ENCODE results near the gene NT5C3B. TPM values are rescaled to one million over a fixed set of nuclear protein-coding genes. Genes with fewer than 3 reads are reported as not detected.

Gene NT5C3B
- total RNA-seq, 1 experiment from 2014 or later: 118 TPM

DNA sequence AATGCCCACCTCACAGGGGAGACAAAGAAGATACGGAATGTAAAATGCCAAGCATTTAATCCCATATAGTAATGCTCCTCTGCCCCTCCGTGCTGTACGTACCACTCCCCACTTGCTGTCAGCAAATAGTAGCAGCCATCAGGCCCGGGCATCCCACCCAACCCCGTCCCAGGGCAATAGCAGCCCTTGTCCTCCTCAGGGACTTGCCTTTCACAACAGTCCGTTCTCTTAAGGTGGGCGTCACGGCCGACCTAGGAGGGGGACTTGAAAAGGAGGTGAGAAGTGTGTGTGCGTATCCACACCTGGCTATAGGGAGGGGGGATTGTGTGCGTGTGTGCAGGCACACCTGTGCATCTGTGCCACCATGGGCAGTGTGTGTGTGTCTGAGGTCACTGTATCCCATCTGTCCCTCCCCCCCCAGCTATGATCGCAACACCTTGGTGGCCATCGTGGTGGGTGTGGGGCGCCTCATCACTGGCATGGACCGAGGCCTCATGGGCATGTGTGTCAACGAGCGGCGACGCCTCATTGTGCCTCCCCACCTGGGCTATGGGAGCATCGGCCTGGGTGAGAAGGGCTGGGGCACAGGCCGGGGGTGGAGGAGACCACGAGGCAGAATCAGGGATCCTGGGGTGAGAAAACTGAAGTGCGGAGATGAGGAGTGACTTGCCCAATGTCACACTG, 19.3 kb downstream of the NT5C3B start:
- no peak for TF ChIP-seq SIN3A (IDR thresholded peaks at IDR 0.05; ENCODE audit: borderline replicate concordance, insufficient read depth, low read depth, low read length)
- TF ChIP-seq, protein P1, sequence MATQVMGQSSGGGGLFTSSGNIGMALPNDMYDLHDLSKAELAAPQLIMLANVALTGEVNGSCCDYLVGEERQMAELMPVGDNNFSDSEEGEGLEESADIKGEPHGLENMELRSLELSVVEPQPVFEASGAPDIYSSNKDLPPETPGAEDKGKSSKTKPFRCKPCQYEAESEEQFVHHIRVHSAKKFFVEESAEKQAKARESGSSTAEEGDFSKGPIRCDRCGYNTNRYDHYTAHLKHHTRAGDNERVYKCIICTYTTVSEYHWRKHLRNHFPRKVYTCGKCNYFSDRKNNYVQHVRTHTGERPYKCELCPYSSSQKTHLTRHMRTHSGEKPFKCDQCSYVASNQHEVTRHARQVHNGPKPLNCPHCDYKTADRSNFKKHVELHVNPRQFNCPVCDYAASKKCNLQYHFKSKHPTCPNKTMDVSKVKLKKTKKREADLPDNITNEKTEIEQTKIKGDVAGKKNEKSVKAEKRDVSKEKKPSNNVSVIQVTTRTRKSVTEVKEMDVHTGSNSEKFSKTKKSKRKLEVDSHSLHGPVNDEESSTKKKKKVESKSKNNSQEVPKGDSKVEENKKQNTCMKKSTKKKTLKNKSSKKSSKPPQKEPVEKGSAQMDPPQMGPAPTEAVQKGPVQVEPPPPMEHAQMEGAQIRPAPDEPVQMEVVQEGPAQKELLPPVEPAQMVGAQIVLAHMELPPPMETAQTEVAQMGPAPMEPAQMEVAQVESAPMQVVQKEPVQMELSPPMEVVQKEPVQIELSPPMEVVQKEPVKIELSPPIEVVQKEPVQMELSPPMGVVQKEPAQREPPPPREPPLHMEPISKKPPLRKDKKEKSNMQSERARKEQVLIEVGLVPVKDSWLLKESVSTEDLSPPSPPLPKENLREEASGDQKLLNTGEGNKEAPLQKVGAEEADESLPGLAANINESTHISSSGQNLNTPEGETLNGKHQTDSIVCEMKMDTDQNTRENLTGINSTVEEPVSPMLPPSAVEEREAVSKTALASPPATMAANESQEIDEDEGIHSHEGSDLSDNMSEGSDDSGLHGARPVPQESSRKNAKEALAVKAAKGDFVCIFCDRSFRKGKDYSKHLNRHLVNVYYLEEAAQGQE (IDR thresholded peaks at IDR 0.05; ENCODE audit: insufficient read depth in 1 of 2, low read depth in 2 of 2, low read length in 1 of 2): no peak
- TF ChIP-seq TCF7L2 (IDR thresholded peaks at IDR 0.05; ENCODE audit: low read depth, low read length): no peak
- no peak for TF ChIP-seq POLR2AphosphoS5 (IDR thresholded peaks at IDR 0.05; ENCODE audit: low read depth, low read length)
- TF ChIP-seq, protein P2, sequence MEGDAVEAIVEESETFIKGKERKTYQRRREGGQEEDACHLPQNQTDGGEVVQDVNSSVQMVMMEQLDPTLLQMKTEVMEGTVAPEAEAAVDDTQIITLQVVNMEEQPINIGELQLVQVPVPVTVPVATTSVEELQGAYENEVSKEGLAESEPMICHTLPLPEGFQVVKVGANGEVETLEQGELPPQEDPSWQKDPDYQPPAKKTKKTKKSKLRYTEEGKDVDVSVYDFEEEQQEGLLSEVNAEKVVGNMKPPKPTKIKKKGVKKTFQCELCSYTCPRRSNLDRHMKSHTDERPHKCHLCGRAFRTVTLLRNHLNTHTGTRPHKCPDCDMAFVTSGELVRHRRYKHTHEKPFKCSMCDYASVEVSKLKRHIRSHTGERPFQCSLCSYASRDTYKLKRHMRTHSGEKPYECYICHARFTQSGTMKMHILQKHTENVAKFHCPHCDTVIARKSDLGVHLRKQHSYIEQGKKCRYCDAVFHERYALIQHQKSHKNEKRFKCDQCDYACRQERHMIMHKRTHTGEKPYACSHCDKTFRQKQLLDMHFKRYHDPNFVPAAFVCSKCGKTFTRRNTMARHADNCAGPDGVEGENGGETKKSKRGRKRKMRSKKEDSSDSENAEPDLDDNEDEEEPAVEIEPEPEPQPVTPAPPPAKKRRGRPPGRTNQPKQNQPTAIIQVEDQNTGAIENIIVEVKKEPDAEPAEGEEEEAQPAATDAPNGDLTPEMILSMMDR (IDR thresholded peaks at IDR 0.05): no peak
- H3K4me1 ChIP-seq (ENCODE audit: control insufficient read depth, insufficient read depth, low read length): peaks cover 10% of the 10 kb centered on the region
- POLR2A ChIA-PET: no interaction called here
- in situ Hi-C loops (cut with HindIII; ENCODE audit: low pct_unique_long_range_greater_than_20kb, low sequenced_read_pairs) (no loop called here), intact Hi-C loops (cut with micrococcal nuclease; ENCODE audit: unreplicated experiment) (no loop called here)
- H3K9me3 ChIP-seq (ENCODE audit: control insufficient read depth, insufficient read depth, low read depth, low read length): no peaks in the 10 kb centered on the region
- no peak overlapping the region for H3K27ac ChIP-seq (ENCODE audit: low read length)
- peaks cover 2% of the 10 kb centered on the region for H3K36me3 ChIP-seq (ENCODE audit: control insufficient read depth, insufficient read depth, low read length)
- no peak overlapping the region for H3K4me3 ChIP-seq (ENCODE audit: low read depth in 2 of 2, low read length in 2 of 2)
- DNase-seq (ENCODE audit: low read depth, low spot score) (no peak), ATAC-seq (no peak)
- CTCF ChIA-PET: no interaction called here
- no peaks in the 10 kb centered on the region for H3K27me3 ChIP-seq (ENCODE audit: control insufficient read depth, insufficient read depth, low read length)
- no TSS peak for BruUV-seq (replicated peaks)

DNA sequence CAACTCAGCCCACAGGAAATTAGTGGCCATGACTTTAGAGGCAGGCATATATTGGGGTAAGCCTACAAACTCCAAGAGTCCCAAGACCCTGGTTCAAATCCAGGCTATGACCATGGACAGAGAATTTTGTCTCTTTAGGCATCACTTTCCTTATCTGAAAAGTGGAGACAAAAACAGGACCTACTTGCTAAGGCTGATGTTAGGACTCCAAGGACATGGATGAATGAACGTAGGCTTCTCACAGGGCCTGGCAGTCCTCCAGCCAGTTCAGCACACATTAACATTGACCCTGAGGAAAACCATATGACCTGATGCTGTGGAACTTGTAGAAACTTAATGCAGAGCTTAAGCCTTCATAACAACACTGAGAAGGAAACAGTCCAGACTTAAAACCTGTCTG, 21.8 kb downstream of the NT5C3B start:
- BruUV-seq (replicated peaks): no TSS peak
- Histone ChIP-seq H3K9me3 (ENCODE audit: control insufficient read depth, insufficient read depth, low read depth, low read length) (no peaks in the 10 kb centered on the region), H3K36me3 (ENCODE audit: control insufficient read depth, insufficient read depth, low read length) (peaks cover 2% of the 10 kb centered on the region), H3K27ac (ENCODE audit: low read length) (peak overlapping the region; percentile 99), H3K27me3 (ENCODE audit: control insufficient read depth, insufficient read depth, low read length) (no peaks in the 10 kb centered on the region), H3K4me3 (ENCODE audit: low read depth in 2 of 2, low read length in 2 of 2) (peak overlapping the region; percentile 74 to 80), H3K4me1 (ENCODE audit: control insufficient read depth, insufficient read depth, low read length) (peaks cover 25% of the 10 kb centered on the region)
- POLR2A ChIA-PET: interaction anchor here (1.0 kb wide), 1 partner anchor 18 kb away, joined by 3 read pairs; no protein-coding TSS in a partner anchor
- DNase-seq (ENCODE audit: low read depth, low spot score) (no peak), ATAC-seq (no peak)
- intact Hi-C loops (cut with micrococcal nuclease; ENCODE audit: unreplicated experiment): no loop called here
- in situ Hi-C loops (cut with HindIII; ENCODE audit: low pct_unique_long_range_greater_than_20kb, low sequenced_read_pairs): no loop called here
- TF ChIP-seq SIN3A (IDR thresholded peaks at IDR 0.05; ENCODE audit: borderline replicate concordance, insufficient read depth, low read depth, low read length): no peak
- TF ChIP-seq, protein P2 (IDR thresholded peaks at IDR 0.05): no peak
- TF ChIP-seq, protein P1 (IDR thresholded peaks at IDR 0.05; ENCODE audit: insufficient read depth in 1 of 2, low read depth in 2 of 2, low read length in 1 of 2): no peak; a peak in 1 of 4 replicates
- TF ChIP-seq TCF7L2 (IDR thresholded peaks at IDR 0.05; ENCODE audit: low read depth, low read length): no peak
- CTCF ChIA-PET: no interaction called here
